PC-3 (cell line): Measurements from ENCODE around the gene PCMT1.

ENCODE experiments used
- CTCF ChIP-seq: fragments of 300-600 bp; sonication (generic); conservative IDR thresholded peaks from 2 replicates; pipeline ENCODE4 v1.5.1; 2017; ENCODE audit warnings: antibody characterized with exemption, low read depth, mild to moderate bottlenecking, low read length
- EZH2 ChIP-seq: fragments of 300-600 bp; sonication (generic); IDR thresholded peaks from one replicate; pipeline ENCODE4 v1.6.1; 2017; ENCODE audit warnings: antibody characterized with exemption, mild to moderate bottlenecking, low read length; ENCODE audit not compliant: unreplicated experiment
- EZH2phosphoT487 ChIP-seq: fragments of 300-600 bp; sonication (generic); IDR thresholded peaks from 2 replicates; pipeline ENCODE4 v1.6.1; 2018; ENCODE audit warnings: mild to moderate bottlenecking, antibody characterized with exemption, low read length, borderline replicate concordance

- TF ChIP-seq CTCF (no peak), EZH2 (no peak), EZH2phosphoT487 (no peak)
These were observed 110.4 kb downstream of the PCMT1 start for GRCh38 chr6:149859938-149860337.
